Omental fat pad (tissue), 4 donors: ENCODE results near the gene PTPRF. TPM values are rescaled to one million over a fixed set of nuclear protein-coding genes. Genes with fewer than 3 reads are reported as not detected.

Experiments used
- ATAC-seq: fragments of 150-250 bp; one replicate; pipeline ENCODE4 v1.9.1; 2016; ENCODE audit warnings: mild to moderate bottlenecking, moderate library complexity; ENCODE audit not compliant: low FRiP score
- DNase-seq: peaks from one replicate; pipeline ENCODE4 v3.0.0-alpha.2; 2019; ENCODE audit warnings: low spot score
- total RNA-seq, 4 donors: library from RNA; depleted of rRNA; stranded (reverse); fragments of >200 nt; gene quantifications; one replicate each; pipeline ENCODE4 v1.1.0, GENCODE V29; 2016
- TF ChIP-seq, protein P1 (sequence below), 3 donors: fragments of 450-650 bp; IDR thresholded peaks; one replicate each; pipeline ENCODE4 v1.5.1; 2016 to 2017; ENCODE audit warnings: antibody characterized with exemption in 3 of 3, mild to moderate bottlenecking in 3 of 3, moderate library complexity in 2 of 3

PTPRF gene
- total RNA-seq, 4 donors from 2014 or later: 79.1 to 176 (median 139) TPM

DNA sequence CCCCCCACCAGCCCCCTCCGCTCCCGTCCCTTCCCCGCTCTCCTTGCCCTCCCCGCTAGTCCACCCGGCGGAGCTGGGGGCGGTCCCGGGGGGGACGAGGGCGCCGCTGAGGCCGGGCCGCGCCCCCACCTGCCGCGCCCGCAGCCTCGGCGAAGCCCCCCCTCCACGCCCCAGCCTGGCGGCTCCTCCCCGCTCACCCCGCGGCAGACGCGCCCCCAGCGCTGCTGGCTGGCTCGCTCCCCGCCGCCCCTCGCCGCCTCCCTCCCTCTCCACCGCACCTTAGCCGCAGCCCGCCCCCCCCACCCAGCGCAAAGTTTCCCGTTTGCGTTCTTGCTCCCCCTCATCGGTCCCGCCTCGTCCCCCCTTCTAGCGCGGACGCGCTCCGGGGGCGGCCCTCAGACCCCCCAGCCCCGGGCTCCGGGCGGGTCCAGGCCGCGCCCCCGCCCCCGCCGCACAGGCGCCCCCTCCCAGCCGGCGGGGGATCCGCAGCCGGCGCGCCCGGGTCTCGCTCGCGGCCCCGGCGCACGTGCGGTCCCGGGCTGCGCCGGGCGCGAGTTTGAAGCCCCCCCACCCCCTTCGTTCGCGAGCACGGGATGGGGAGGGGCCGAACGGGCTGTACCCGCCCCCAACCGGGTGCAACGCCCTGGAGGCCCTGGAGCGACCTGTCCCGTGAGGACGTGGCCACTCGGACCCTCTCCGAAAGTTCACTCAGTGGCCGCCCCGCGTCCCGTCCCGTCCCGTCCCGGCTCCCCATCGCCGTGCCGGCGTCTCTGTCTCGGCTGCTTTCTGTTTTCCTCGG, 623 bp downstream of the PTPRF start:
- ATAC-seq: peak; percentile 13
- TF ChIP-seq, protein P1, sequence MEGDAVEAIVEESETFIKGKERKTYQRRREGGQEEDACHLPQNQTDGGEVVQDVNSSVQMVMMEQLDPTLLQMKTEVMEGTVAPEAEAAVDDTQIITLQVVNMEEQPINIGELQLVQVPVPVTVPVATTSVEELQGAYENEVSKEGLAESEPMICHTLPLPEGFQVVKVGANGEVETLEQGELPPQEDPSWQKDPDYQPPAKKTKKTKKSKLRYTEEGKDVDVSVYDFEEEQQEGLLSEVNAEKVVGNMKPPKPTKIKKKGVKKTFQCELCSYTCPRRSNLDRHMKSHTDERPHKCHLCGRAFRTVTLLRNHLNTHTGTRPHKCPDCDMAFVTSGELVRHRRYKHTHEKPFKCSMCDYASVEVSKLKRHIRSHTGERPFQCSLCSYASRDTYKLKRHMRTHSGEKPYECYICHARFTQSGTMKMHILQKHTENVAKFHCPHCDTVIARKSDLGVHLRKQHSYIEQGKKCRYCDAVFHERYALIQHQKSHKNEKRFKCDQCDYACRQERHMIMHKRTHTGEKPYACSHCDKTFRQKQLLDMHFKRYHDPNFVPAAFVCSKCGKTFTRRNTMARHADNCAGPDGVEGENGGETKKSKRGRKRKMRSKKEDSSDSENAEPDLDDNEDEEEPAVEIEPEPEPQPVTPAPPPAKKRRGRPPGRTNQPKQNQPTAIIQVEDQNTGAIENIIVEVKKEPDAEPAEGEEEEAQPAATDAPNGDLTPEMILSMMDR (IDR thresholded peaks at IDR 0.05): no peak
- no peak for DNase-seq

DNA sequence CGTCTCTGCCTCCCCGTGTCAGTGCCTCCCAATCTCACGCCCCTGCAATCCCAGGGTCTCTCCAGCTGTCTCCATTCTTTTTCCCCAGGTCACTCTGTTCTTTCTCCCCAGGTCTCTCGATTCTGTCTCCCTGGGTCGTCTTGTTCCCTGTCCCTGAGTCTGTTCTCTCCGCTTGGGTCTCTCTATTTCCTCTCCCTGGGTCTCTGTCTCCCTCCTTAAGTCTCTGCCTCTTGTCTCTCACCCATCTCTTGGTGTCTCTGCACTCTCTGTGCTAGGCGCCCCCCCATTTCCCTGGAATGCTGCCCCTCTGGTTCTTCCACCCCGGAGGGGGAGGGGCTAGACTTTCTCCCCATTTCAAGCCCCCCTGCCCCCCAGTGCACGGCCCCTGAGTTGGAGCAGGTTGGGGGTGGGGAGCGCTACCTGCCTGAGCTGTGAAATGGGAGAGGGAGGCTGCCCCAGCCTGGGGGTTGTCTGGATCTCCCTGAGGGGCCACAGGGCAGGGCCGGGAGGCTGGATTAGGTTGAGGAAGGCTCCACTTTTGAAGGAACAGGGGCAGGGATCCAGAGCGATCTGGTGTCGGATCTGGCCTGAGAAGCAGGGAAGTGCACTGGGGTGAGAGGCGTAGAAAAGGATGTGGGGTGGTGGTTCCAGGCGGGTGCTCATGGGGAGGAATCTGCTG, 1.4 kb downstream of the PTPRF start:
- ATAC-seq (no peak), DNase-seq (no peak)
- TF ChIP-seq, protein P1 (IDR thresholded peaks at IDR 0.05): no peak

DNA sequence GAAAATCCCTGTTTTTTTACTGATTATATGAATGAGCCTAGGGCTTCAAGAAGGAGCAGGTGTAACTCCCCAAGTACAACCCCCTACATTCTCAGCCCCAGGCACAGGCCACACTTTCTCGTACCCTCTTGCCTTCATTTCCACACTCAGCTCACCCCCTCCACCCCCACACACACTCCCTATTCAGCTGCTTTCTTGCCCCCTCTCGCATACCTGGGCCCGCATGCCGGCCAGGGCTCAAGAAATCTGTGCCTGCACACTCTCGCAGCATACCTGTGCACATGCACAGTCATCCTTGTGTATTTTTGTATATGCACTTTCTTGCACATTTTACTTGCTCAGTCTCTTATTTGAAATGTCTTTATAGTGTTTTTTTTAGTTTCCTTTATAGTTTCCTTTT, 2.0 kb downstream of the PTPRF start:
- TF ChIP-seq, protein P1 (IDR thresholded peaks at IDR 0.05): no peak
- ATAC-seq (no peak), DNase-seq (no peak)

GRCh38 chr1:43533584-43533983, 2.9 kb downstream of the PTPRF start:
- TF ChIP-seq, protein P1 (IDR thresholded peaks at IDR 0.05): no peak
- DNase-seq: no peak
- no peak for ATAC-seq

DNA sequence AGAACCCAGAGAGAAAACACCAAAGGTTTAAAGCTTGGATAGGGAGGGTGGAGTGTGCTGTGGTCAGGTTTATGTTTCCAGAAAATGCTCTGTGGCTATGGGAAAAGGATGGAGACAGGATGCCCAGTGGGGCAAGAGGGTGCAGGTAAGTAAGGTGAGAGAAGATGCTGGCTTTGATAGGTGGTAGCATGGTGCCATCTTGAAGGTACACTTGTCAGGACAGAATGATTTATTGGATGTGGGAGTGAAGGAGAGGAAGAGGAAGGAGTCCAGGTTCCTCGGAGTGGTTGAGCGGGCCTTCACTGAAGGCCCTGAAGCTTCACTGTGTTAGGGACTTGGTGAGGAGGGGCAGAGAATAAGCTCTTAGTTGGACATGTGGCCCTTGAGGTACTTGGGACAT, 3.6 kb downstream of the PTPRF start:
- TF ChIP-seq, protein P1 (IDR thresholded peaks at IDR 0.05): no peak
- DNase-seq: no peak
- no peak for ATAC-seq

DNA sequence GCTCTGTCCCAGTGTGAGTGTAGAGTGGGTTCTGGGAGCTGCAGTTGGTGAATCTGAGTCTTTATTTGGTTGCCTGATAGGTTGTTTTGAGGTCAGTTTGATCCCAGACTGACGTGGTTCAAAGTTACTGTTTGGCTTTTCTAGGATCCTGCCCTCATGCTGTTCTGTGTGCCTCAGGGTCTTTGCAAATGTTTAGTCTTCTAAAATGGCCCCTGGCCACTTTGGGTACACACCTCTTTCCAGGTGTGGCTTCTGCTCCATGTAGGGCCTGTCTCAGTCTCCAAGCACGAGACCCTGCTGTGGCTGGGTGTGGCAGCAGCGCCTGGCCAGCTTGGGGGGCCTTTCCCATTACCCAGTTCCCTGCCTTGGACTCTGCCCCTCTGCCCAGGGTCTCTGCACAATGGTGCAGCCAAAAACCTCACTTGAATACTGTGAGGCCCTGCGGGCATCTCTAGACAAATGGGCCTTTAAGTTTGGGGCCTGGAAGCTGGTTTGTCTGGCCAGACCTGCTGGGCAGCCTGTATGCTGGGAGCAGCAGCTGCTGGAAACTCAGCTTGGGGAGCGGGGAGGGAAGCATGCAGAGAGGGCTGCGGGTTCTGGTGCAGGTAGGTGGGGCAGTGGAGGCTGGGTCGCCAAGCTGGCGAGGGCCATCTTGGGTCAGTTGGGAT, 5.6 kb downstream of the PTPRF start:
- no peak for DNase-seq
- TF ChIP-seq, protein P1 (IDR thresholded peaks at IDR 0.05): no peak
- no peak for ATAC-seq
